ENCODE measurements around the gene PLCXD1.
"Not testable (repeated sequence)": the region's sequence is repeated elsewhere in the genome, so short reads cannot be mapped to it uniquely, and the experiment has no call there.

The PLCXD1 gene

GRCh38 chrX:336227-336626, 55.0 kb downstream of the PLCXD1 start:
- no peak for DNase-seq

- no peak for DNase-seq
Measured at GRCh38 chrX:337331-337831, 56.2 kb downstream of the PLCXD1 start.

- no peak for DNase-seq
Measured at GRCh38 chrX:338281-338835, 57.2 kb downstream of the PLCXD1 start.

GRCh38 chrX:338836-339400, 57.7 kb downstream of the PLCXD1 start:
- no peak for DNase-seq

GRCh38 chrX:340121-340520, 58.9 kb downstream of the PLCXD1 start:
- no peak for DNase-seq

GRCh38 chrX:340641-341423, 59.7 kb downstream of the PLCXD1 start:
- DNase-seq = no peak

GRCh38 chrX:341541-342101, 60.4 kb downstream of the PLCXD1 start:
- no peak for DNase-seq

GRCh38 chrX:344371-344901, 63.3 kb downstream of the PLCXD1 start:
- no peak for DNase-seq

GRCh38 chrX:345020-345925, 64.1 kb downstream of the PLCXD1 start:
- DNase-seq = no peak

- no peak for DNase-seq
Measured at GRCh38 chrX:346034-346813, 65.0 kb downstream of the PLCXD1 start.

GRCh38 chrX:347351-348117, 66.4 kb downstream of the PLCXD1 start:
- DNase-seq = no peak

GRCh38 chrX:348461-349117, 67.4 kb downstream of the PLCXD1 start:
- no peak for DNase-seq

- DNase-seq = no peak
Measured at GRCh38 chrX:349196-349595, 68.0 kb downstream of the PLCXD1 start.

- no peak for DNase-seq
Measured at GRCh38 chrX:349702-350101, 68.5 kb downstream of the PLCXD1 start.

GRCh38 chrX:350148-350533, 69.0 kb downstream of the PLCXD1 start:
- DNase-seq = no peak

GRCh38 chrX:350534-351323, 69.5 kb downstream of the PLCXD1 start:
- DNase-seq = no peak

- not testable (repeated sequence) for DNase-seq
Measured at GRCh38 chrX:351324-351641, 70.1 kb downstream of the PLCXD1 start.

GRCh38 chrX:351736-352135, 70.6 kb downstream of the PLCXD1 start:
- DNase-seq = no peak

- DNase-seq = no peak
Measured at GRCh38 chrX:352181-352580, 71.0 kb downstream of the PLCXD1 start.
